HCEC 1CT (cell line): ENCODE measurements around the gene XXYLT1.
"Not testable (repeated sequence)": the region's sequence is repeated elsewhere in the genome, so short reads cannot be mapped to it uniquely, and the experiment has no call there.

Source experiments
- DNase-seq: peaks from one replicate; pipeline ENCODE4 v3.0.0-alpha.2; 2017

Gene XXYLT1

DNA sequence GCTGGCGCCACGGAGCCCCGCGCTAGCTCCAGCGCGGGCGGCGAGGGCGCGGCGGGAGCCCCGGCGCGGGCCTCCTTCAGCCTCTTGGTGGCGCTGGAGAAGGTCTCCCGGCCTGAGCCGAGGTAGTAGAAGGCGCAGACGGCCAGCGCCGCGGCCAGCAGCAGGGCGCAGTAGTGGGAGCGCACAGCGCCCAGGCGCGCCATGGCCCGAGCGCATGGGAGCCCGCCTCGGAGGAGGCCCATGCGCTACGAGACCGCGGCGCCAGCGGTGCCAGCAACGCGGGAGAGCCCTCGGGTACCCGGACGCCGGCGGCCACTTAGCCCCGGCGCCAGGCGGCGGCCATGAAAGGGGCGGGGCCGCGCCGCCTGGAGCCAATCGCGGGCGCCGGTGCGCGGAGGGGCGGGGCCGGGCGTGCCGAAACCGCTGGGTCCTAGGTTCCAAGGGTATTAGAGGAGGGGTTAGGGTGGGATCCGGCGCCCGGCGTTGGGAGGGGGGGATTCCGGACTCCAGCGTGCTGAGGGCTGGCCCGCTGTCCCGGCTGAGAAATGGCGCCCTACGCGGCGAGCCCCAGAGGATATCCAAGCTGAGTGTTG lies at the start of gene XXYLT1:
XXYLT1 (minus strand) TSS at position 343 of the 593 bp plus-strand sequence; CDS start at position 242, 101 bp downstream.
- peak; percentile 87 for DNase-seq

- no peak for DNase-seq
Observed at GRCh38 chr3:195319060-195319459, 48.1 kb upstream of the XXYLT1 start.

DNA sequence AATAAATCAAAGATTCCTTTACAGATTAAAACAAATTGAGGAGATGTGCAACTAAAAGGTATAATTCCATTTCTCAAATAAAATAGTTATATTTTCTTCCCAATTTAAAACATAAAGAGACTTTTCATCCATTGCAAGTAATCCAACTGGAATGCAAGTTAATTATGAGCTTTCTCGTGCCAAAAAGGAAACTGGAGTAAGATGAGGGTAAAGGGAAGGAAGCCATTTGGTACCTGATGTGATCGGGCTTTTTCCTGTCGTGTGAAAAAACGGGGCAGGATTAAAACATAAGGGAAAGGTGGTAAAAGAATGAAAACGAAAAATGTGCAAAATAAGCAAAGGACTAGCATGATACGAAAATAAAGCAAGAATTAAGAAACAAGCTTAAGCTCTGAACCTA lies 41.8 kb upstream of the XXYLT1 start:
- DNase-seq, result no peak

- DNase-seq, result no peak
Observed at GRCh38 chr3:195307711-195308110, 36.8 kb upstream of the XXYLT1 start.

DNA sequence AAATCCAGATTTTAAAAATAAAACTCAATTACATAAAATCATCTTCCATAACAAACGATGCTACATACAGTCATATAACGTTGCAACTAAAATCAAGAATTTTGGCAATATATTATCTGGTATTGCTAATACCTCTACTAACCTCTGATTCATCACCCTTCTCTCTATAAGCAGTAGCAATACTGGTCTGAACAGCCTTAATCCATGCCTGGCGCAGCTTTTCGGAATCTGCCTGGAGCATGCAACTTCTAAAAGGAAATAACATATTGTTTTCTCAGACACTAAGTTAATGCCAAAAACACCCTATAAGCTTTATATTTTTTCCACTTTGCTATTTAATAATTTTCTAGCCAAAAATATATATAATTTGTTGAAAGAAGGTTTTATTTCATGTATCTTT lies 35.4 kb upstream of the XXYLT1 start:
- DNase-seq, result no peak

DNA sequence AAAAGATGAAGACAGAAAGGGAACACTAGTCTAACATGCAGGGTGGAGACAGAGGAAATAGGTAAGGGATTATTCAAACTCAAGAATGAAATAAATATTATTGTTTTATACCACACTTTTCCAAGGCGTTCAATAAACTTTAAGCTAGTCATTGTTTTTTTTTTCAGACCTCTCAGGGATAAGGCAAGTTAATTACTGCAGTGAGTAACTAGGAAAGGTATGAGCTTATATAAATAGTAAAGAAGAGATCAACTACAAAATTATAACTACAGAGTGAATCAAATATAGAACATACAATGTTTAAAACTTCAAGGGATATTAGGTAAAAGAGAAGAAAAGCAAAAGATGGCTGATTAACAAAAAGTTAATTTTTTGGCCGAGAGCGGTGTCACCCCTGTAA lies 31.5 kb upstream of the XXYLT1 start:
- DNase-seq, result peak; percentile 38

GRCh38 chr3:195297446-195297845 lies 26.5 kb upstream of the XXYLT1 start:
- DNase-seq, result no peak

DNA sequence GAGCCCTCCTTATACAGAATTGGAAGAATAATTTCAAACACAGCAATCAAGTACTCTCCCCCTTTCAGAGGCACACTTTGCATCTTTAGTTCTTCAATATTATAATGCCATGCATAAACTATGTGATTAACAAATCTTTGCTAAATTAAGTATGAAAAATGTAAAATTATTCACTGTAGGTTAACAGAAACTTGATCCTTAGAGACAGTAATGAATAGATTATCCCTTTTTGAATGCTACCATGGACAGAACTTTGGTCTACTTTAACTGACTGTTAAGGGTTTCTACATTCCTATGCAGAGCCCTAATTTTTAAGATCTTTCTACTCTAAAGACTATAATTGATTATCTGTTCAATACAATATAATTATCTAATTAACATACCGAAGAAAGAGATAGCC lies 25.7 kb upstream of the XXYLT1 start:
- DNase-seq, result no peak

DNA sequence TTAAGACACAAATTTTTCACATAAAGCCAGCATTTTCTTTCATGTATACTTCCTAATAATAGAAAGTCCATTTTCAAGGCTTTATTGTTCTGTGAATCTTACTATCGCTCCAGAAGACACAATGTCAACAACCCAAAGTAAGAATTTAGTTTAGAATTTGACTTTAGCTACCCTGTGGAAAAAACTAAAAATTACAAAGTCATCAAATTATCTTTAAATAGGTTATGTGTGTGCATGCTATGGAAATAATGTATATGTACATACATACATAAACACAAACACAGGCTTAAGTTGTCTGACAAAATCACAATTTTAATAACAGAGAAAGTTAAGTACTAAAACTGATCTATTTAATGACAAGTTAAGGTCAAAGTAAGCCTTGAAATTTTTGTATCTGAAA lies 20.2 kb upstream of the XXYLT1 start:
- no peak for DNase-seq

DNA sequence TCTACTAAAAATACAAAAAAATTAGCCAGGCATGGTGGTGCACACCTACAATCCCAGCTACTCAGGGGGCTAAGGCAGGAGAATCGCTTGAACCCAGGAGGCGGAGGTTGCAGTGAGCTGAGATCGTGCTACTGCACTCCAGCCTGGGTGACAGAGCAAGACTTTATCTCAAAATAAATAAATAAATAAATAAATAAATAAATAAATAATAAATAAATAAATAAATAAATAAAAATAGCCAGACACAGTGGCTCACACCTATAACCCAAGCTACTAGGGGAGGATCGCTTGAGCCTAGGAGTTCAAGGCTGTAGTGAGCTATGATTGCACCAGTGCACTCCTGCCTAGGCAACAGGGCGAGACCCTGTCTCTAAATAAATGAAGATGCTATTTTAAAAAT lies 19.7 kb upstream of the XXYLT1 start:
- DNase-seq, result not testable (repeated sequence)

GRCh38 chr3:195286115-195286872 lies 15.3 kb upstream of the XXYLT1 start:
- peak; percentile 81 for DNase-seq

DNA sequence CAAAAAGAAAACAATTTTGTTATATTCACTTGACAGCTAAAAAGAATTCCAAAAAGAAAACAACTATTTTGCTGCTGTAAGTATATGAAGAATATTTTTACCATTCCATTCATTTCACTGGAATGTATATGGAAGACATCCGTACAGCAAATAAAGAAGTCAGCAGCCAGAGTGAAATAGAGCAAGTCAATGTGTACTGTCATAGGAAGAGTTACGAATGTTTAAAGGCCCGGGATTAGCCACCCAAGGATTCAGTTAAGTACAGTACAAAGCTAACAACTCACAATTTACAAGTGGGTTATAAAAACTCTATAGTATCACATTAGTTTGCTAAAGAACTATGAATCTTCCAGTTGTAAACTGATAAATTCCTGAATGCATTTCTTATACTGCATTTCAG lies 14.4 kb upstream of the XXYLT1 start:
- no peak for DNase-seq

- no peak for DNase-seq
Observed at GRCh38 chr3:195284842-195285241, 13.9 kb upstream of the XXYLT1 start.

- DNase-seq, result no peak
Observed at GRCh38 chr3:195282961-195283360, 12.0 kb upstream of the XXYLT1 start.

DNA sequence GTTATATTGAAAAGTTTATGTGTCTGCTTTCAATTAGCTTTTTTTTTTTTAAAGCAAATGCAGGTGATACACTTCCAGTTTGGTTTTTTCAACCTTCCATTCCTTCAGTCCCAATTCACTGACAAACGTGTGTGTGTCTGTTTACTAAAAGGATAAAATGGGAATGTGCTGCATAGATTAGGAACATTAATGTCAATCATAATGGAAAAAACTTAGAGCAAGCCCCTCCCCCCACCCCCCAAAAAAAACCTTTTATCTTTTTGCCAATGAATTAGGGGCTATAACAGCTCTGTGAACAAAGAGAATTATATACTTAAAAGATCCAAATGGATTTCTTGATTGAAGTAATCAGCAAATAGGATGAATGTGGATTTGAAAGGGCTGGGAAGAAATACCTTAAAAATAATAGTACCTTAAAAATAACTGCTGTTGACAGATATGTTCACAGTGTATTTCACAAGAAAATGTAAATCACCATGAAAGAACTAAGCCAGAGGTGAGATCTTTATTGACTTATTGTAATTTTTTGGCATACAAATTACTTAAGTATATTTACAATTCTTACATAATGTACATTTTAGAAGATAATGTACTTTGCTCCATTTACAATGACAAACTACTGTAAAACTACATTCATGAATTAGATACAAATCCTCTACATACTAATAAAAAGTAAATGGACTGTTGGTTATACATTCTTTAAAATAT lies 3.5 kb upstream of the XXYLT1 start:
- no peak for DNase-seq

DNA sequence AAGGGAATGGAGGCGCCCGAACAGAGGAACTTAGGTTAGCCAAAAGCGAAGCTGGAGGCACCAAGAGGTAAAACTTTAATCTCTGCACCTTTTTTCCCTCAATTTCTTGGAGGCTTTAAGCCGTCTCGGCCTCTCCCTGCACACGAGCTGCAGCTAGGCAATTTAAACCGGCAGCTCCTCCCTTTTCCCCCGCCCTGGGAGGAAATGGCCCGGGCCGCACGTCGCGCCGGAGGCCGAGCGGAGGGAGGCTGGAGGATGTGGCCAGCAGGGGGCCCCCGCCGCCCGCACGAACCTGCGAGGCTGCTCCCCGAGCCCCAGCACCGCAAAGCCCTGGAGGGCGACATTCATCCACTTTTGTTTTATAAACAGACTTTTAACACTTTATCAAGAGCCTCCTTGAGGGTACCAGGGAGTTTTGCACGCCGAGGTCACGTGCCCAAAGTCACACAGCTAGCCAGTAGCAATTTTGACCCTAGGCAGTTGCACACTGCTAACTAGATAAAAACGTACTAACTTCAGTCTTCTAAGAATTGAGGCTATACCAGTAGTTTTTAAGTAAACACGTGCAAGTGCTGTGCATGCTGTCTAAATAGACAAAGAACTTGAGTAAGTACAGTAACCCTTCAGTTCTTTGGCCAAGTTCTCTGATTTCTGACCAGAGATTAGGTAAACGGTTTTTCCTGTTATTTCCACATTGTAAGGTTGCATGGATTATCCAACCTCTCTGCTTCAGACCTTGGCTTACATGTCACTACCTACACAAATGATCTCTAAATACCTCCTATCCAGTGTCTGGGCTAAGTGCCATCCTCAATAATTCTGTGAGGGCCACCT lies 668 bp upstream of the XXYLT1 start:
- DNase-seq, result peak; percentile 78

DNA sequence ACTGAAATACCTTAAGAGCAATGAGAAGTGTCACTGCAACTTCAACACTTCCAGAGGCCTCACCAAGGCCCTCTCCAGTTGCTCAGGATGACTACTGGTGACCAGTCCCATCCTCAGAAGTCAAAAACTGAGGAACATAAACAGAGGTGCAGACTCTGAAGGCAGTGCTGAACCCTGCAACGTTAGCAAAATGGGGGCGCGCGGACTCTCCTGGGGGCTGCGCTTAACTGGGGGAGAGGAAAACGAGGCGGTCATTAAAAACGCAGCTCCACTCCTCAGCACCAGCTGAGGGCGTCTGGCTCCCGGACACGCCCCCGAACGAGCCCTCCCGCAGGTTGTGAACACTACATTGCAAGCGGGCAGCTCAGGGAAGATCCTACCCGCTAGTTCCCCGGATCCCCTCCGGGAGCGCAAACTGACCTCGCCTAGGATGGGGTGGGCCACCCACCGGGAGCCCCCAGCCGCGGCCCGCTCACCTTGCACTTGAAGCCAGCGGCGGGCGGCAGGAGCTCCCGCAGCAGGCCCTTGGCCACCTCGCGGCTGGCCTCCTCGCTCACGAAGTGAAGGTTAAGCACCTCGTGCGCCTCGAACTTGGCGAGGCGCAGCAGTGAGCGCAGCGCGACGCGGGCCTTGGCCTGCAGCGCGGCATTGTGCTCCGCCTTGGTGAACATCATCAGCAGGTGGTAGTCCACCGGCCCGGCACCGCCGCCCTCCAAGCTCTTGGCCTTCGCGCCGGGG lies 711 bp downstream of the XXYLT1 start:
- peak; percentile 42 for DNase-seq

DNA sequence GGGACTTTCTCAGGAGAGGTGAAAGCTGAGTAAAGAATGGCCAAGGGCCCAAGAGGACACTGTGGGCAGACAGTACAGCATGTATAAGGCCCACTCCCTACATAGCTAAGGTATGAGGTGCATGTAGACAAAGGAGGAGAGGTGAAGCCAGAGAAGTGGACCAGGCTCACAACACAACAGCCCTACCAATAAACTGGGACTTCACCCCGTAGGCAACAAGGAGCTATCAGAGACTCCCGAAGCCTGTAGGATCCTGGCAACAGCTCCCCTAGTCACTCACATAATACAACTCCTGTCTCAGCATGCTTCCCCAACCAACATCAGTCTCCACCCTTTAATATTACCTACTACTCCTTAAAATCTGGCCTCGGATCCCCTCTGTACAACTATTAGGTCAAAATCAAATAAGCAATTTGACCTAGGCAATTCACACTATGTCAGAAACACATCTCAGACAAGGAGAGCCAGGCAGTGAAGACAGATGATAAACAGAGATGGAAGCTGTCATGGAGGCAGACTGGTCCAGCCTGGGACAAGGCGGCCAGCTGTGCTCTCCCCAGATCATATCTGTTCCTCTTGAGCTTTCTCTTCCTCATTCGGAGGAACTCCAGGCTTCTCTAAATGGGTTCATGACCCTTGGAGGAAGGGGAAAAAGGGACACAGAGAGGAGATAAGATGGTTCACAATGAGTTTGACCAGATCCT lies 1.4 kb downstream of the XXYLT1 start:
- no peak for DNase-seq

GRCh38 chr3:195268576-195269309 lies 2.2 kb downstream of the XXYLT1 start:
- DNase-seq, result no peak

DNA sequence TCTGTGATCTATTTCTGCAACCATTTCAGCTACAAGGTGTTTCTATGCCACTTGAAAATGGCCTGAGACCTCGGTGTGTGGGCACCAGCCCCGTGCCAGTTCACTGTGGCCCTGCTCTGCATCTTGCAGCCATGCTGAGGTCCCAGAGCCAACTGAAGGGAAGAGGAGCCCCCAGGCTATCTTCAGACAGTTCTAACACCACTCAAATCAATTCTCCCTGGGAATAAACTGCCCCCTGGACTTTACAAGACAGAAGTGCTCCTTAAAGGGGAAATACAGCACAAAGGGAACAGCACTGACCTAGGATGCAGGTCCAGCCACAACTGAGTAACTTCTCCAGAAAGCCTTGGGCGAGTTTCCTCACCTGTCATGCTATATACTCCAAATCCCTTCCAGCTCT lies 3.9 kb downstream of the XXYLT1 start:
- DNase-seq, result no peak

- DNase-seq, result no peak
Observed at GRCh38 chr3:195266428-195266827, 4.5 kb downstream of the XXYLT1 start.
